ENCODE results near the gene CASKIN1.

The CASKIN1 gene

GRCh38 chr16:2142942-2143877 is 53.2 kb downstream of the CASKIN1 start:
- in situ Hi-C loops (cut with MboI; ENCODE audit: low sequenced_read_pairs), result loop anchor here (5.0 to 25.0 kb wide), 2 partner anchors 121 to 281 kb away; partner anchors contain the start of gene MEIOB

DNA sequence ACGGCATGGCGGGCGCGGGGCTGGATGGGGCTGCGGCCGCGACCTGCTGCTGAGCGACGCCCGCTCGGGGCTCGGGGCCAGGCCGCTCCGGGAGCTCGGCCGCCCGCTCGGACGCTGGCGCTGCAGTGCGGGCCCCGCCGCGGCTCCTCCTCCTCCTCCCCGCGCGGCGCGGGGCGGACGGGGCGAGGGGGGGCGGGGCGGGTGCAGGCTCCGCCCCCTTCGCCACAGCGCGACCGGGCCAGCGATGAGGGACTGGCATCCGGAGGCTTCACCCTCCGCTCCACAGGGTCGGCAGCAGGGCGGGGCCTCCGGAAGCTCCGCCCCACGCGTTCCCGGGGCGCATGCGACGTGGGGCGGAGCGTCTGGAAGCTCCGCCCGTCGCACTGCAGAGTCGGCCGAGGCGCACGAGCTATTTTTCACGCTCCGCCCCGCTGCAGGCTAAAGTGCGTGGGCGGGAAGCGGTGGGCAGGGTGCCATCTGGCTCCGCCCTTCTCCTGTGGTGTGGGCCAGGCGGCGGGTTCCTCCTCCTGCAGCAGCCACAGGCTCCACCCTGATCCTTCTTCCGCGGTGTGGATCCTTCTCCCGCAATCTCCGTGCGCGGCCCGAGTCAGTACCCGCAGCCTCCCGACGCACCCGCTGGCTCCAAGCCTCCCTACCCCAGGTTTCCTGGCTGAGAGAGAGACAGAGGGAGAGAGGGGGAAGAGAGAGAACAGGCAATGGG is 60.5 kb downstream of the CASKIN1 start, which contains the start of gene PKD1:
PKD1 (minus strand) TSS at position 129 of the 721 bp plus-strand sequence. CDS start 209 bp downstream, outside the sequence.
- in situ Hi-C loops (cut with MboI; ENCODE audit: low sequenced_read_pairs), result loop anchor here (25.0 kb wide), 1 partner anchor 274 kb away; the partner anchor contains the start of gene MEIOB

DNA sequence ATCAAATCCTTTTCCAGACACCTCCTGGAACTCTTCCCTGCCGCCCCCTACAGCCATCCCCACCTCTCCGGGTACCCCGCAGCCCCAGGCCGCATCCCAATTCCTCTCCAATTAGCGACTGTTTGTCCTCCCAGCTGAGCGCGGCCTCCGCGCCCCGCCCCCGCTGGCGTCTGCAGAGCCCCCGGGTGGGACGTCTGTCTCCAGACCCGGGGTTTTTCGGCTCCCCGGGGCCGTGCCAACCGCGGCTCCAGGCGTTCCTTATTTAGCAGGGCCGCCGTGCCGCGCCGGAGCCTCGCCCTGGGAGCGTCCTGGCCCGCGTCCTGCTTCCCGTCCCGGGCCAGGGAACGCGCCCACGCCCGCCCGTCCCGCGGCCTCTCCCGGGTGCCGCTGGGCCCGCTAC is 61.3 kb downstream of the CASKIN1 start:
- in situ Hi-C loops (cut with MboI; ENCODE audit: low sequenced_read_pairs), result loop anchor here (25.0 kb wide), 1 partner anchor 273 kb away; the partner anchor contains the start of gene MEIOB

- in situ Hi-C loops (cut with MboI; ENCODE audit: low sequenced_read_pairs), result loop anchor here (25.0 kb wide), 1 partner anchor 271 kb away; the partner anchor contains the start of gene MEIOB
Measured at GRCh38 chr16:2133797-2134196, 62.6 kb downstream of the CASKIN1 start.

DNA sequence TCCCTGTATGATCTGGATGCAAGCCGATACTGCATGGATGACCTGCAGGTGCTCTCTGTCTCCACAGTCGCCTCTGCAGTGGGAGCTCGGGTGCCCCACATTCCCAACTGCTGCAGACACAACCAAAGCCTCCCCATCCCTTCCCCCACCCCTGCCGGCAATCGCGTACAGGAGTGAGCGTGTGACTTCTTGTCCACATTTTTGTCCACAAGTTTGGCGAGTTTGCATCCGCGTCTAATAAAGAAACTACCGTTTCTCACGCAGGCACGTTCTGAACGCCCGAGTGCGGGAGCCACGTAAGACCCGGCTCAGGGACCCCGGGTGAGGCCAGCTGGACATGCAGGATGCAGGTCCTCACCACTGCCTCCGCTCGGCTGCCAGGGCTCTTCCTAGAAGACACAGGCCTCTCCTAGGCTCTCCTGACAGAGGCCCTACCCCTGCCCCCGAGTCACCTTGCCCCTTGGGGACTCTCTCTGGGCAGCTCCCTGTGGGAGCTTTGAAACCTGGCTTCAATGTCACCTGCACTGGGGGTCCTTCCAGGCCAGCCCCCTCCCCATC is 66.4 kb downstream of the CASKIN1 start:
- in situ Hi-C loops (cut with MboI; ENCODE audit: low sequenced_read_pairs), result loop anchor here (25.0 kb wide), 1 partner anchor 268 kb away; the partner anchor contains the start of gene MEIOB

DNA sequence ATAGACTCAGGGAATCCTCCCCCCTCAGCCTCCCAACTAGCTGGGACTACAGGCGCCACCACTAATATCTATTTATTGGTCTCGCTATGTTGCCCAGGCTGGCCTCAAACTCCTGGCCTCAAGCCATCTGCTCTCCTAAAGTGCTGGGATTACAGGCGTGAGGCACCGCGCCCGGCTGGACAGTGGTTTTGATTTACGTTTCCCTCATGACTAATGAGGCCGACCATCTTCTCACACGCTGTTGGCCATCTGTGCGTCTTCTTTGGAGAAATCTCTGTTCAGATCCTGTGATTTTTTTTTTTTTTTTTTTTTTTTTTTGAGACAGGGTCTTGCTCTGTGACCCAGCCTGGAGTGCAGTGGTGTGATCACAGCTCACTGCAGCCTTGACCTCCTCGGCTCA is 67.2 kb downstream of the CASKIN1 start:
- in situ Hi-C loops (cut with MboI; ENCODE audit: low sequenced_read_pairs), result loop anchor here (25.0 kb wide), 1 partner anchor 267 kb away; the partner anchor contains the start of gene MEIOB

DNA sequence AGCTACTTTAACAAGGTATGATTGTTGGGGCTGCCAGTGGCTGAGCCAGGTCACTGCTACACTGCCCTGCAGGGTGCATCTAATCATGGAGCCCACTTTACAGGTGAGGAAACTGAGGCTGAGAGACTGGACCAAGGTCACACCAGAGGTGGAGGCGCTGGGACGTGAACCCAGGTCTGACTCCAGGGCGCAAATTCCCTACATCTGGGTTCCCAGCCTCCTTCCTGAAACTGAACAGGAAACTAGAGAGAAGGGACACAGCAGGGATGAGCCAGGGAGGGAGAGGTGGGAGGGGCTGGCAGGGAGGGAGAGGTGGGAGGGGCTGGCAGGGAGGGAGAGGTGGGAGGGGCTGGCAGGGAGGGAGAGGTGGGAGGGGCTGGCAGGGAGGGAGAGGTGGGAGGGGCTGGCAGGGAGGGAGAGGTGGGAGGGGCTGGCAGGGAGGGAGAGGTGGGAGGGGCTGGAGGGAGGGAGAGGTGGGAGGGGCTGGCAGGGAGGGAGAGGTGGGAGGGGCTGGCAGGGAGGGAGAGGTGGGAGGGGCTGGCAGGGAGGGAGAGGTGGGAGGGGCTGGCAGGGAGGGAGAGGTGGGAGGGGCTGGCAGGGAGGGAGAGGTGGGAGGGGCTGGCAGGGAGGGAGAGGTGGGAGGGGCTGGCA is 68.7 kb downstream of the CASKIN1 start:
- in situ Hi-C loops (cut with MboI; ENCODE audit: low sequenced_read_pairs), result loop anchor here (25.0 kb wide), 1 partner anchor 265 kb away; the partner anchor contains the start of gene MEIOB
